BLaER1 treated with 17β-estradiol and CSF1 and Interleukin-3, amounts not matched to agents 10 nM and 100 nM (cell line): ENCODE measurements around the gene NAV2.

Experiments
- H3K27ac ChIP-seq, 11 experiments: shearing (Covaris generic); formaldehyde crosslinking; 2 replicates each; pipeline ENCODE4 v1.8.1; 2022
- H3K27me3 ChIP-seq, 11 experiments: shearing (Covaris generic); formaldehyde crosslinking; 2 replicates each; pipeline ENCODE4 v1.8.1; 2022
- H3K36me3 ChIP-seq, 11 experiments: shearing (Covaris generic); formaldehyde crosslinking; 2 replicates each; pipeline ENCODE4 v1.8.1; 2022
- H3K4me1 ChIP-seq, 10 experiments: shearing (Covaris generic); formaldehyde crosslinking; 2 replicates each; pipeline ENCODE4 v1.8.1; 2022
- H3K4me2 ChIP-seq, 11 experiments: shearing (Covaris generic); formaldehyde crosslinking; 2 replicates each; pipeline ENCODE4 v1.8.1; 2022
- H3K4me3 ChIP-seq, 10 experiments: shearing (Covaris generic); formaldehyde crosslinking; 2 replicates each; pipeline ENCODE4 v1.8.1; 2022
- H3K9ac ChIP-seq, 11 experiments: shearing (Covaris generic); formaldehyde crosslinking; 2 replicates each; pipeline ENCODE4 v1.8.1; 2022
- H3K9me3 ChIP-seq, 11 experiments: shearing (Covaris generic); formaldehyde crosslinking; replicated peaks in 1 of 11; 2 replicates each; pipeline ENCODE4 v1.8.1; 2022
- H4K20me1 ChIP-seq, 11 experiments: shearing (Covaris generic); formaldehyde crosslinking; 2 replicates each; pipeline ENCODE4 v1.8.1; 2022
- Cebpa-rat ChIP-seq, 11 experiments: shearing (Covaris generic); IDR thresholded peaks; 2 replicates each; pipeline ENCODE4 v1.8.1; 2022

Gene NAV2

GRCh38 chr11:19735157-19735908 lies 22.7 kb downstream of the NAV2 start:
- TF ChIP-seq Cebpa-rat (IDR thresholded peaks at IDR 0.05): no peak
- Histone ChIP-seq H4K20me1 (no peaks in the 10 kb centered on the region), H3K4me1 (peaks cover 0 to 20% (median 14%) of the 10 kb centered on the region in 10 experiments; a peak in 14 of 20 replicates), H3K4me3 (no peak overlapping the region), H3K36me3 (no peaks in the 10 kb centered on the region), H3K27me3 (no peaks in the 10 kb centered on the region), H3K9me3 (no peaks in the 10 kb centered on the region), H3K4me2 (peak overlapping the region in 8 of 11 experiments; percentile 26 to 81 (median 54); a peak in 13 of 22 replicates), H3K9ac (no peak overlapping the region), H3K27ac (no peak overlapping the region)

- Histone ChIP-seq H3K27me3 (no peaks in the 10 kb centered on the region), H4K20me1 (no peaks in the 10 kb centered on the region), H3K4me1 (peaks cover 0 to 20% (median 14%) of the 10 kb centered on the region in 10 experiments; a peak in 14 of 20 replicates), H3K27ac (no peak overlapping the region), H3K9me3 (no peaks in the 10 kb centered on the region), H3K36me3 (no peaks in the 10 kb centered on the region), H3K4me2 (peak overlapping the region in 8 of 11 experiments; percentile 26 to 81 (median 54); a peak in 14 of 22 replicates), H3K4me3 (no peak overlapping the region), H3K9ac (no peak overlapping the region)
- no peak for TF ChIP-seq Cebpa-rat (IDR thresholded peaks at IDR 0.05)
These were observed 23.4 kb downstream of the NAV2 start for GRCh38 chr11:19735909-19736498.

GRCh38 chr11:19736831-19737230 lies 24.2 kb downstream of the NAV2 start:
- Histone ChIP-seq H3K4me1 (peaks cover 0 to 20% (median 14%) of the 10 kb centered on the region in 10 experiments; a peak in 14 of 20 replicates), H3K9me3 (no peaks in the 10 kb centered on the region), H3K36me3 (no peaks in the 10 kb centered on the region), H3K4me3 (no peak overlapping the region), H3K27ac (no peak overlapping the region), H3K27me3 (no peaks in the 10 kb centered on the region), H4K20me1 (no peaks in the 10 kb centered on the region), H3K4me2 (peak overlapping the region in 4 of 11 experiments; percentile 54 to 81 (median 66); a peak in 5 of 22 replicates), H3K9ac (no peak overlapping the region)
- TF ChIP-seq Cebpa-rat (IDR thresholded peaks at IDR 0.05): no peak

GRCh38 chr11:19737575-19737974 lies 24.9 kb downstream of the NAV2 start:
- no peak overlapping the region for H3K4me3 ChIP-seq
- H3K4me1 ChIP-seq: peaks cover 0 to 20% (median 14%) of the 10 kb centered on the region in 10 experiments; a peak in 14 of 20 replicates
- H3K9me3 ChIP-seq: no peaks in the 10 kb centered on the region
- H3K27me3 ChIP-seq: no peaks in the 10 kb centered on the region
- no peaks in the 10 kb centered on the region for H4K20me1 ChIP-seq
- no peak for TF ChIP-seq Cebpa-rat (IDR thresholded peaks at IDR 0.05)
- H3K4me2 ChIP-seq: no peak overlapping the region
- no peak overlapping the region for H3K27ac ChIP-seq
- H3K9ac ChIP-seq: no peak overlapping the region
- H3K36me3 ChIP-seq: no peaks in the 10 kb centered on the region

- Histone ChIP-seq H3K9me3 (no peaks in the 10 kb centered on the region), H3K4me3 (no peak overlapping the region), H3K27ac (no peak overlapping the region), H4K20me1 (no peaks in the 10 kb centered on the region), H3K4me2 (0 out of 22 replicates have a peak overlapping the region, but pooled peaks of 1 of the 11 experiments have one; percentile 23), H3K27me3 (no peaks in the 10 kb centered on the region), H3K36me3 (no peaks in the 10 kb centered on the region), H3K4me1 (peaks cover 0 to 20% (median 14%) of the 10 kb centered on the region in 10 experiments; a peak in 14 of 20 replicates), H3K9ac (no peak overlapping the region)
- no peak for TF ChIP-seq Cebpa-rat (IDR thresholded peaks at IDR 0.05)
These were observed 25.5 kb downstream of the NAV2 start for GRCh38 chr11:19738124-19738523.

- H3K27ac ChIP-seq: no peak overlapping the region
- no peak overlapping the region for H3K4me3 ChIP-seq
- H3K9ac ChIP-seq: no peak overlapping the region
- no peaks in the 10 kb centered on the region; a peak in 1 of 22 replicates for H4K20me1 ChIP-seq
- TF ChIP-seq Cebpa-rat (IDR thresholded peaks at IDR 0.05): no peak
- H3K9me3 ChIP-seq: no peaks in the 10 kb centered on the region
- no peaks in the 10 kb centered on the region for H3K27me3 ChIP-seq
- no peaks in the 10 kb centered on the region for H3K36me3 ChIP-seq
- no peak overlapping the region for H3K4me2 ChIP-seq
- H3K4me1 ChIP-seq: peaks cover 0 to 20% (median 14%) of the 10 kb centered on the region in 10 experiments; a peak in 14 of 20 replicates
These were observed 27.2 kb downstream of the NAV2 start for GRCh38 chr11:19739872-19740271.

GRCh38 chr11:19740586-19740985 lies 27.9 kb downstream of the NAV2 start:
- no peaks in the 10 kb centered on the region; a peak in 1 of 22 replicates for H4K20me1 ChIP-seq
- H3K9ac ChIP-seq: no peak overlapping the region
- TF ChIP-seq Cebpa-rat (IDR thresholded peaks at IDR 0.05): no peak
- H3K4me3 ChIP-seq: no peak overlapping the region
- peaks cover 0 to 14% (median 10%) of the 10 kb centered on the region in 10 experiments; a peak in 14 of 20 replicates for H3K4me1 ChIP-seq
- H3K27me3 ChIP-seq: no peaks in the 10 kb centered on the region
- H3K9me3 ChIP-seq: no peaks in the 10 kb centered on the region
- H3K36me3 ChIP-seq: no peaks in the 10 kb centered on the region
- H3K27ac ChIP-seq: no peak overlapping the region
- no peak overlapping the region for H3K4me2 ChIP-seq

- no peak overlapping the region for H3K27ac ChIP-seq
These were observed 30.1 kb downstream of the NAV2 start for GRCh38 chr11:19742588-19743292.

GRCh38 chr11:19743622-19744021 lies 31.0 kb downstream of the NAV2 start:
- Histone ChIP-seq H3K27me3 (no peaks in the 10 kb centered on the region), H3K9me3 (no peaks in the 10 kb centered on the region), H3K4me2 (no peak overlapping the region), H3K4me1 (no peaks in the 10 kb centered on the region), H3K9ac (no peak overlapping the region), H4K20me1 (no peaks in the 10 kb centered on the region; a peak in 1 of 22 replicates), H3K36me3 (no peaks in the 10 kb centered on the region), H3K4me3 (no peak overlapping the region), H3K27ac (no peak overlapping the region)
- no peak for TF ChIP-seq Cebpa-rat (IDR thresholded peaks at IDR 0.05)

More at GRCh38 chr11:19742588-19743292, 30.1 kb downstream of the NAV2 start:
- Histone ChIP-seq H3K4me1 (no peaks in the 10 kb centered on the region), H3K4me3 (no peak overlapping the region), H4K20me1 (no peaks in the 10 kb centered on the region; a peak in 1 of 22 replicates), H3K9ac (no peak overlapping the region), H3K4me2 (no peak overlapping the region), H3K36me3 (no peaks in the 10 kb centered on the region), H3K9me3 (no peaks in the 10 kb centered on the region), H3K27me3 (no peaks in the 10 kb centered on the region)
- TF ChIP-seq Cebpa-rat (IDR thresholded peaks at IDR 0.05): no peak
